WI38 (cell line): Measurements from ENCODE around the gene MAML3.
"Not testable (repeated sequence)": the region's sequence is repeated elsewhere in the genome, so short reads cannot be mapped to it uniquely, and the experiment has no call there.

ENCODE experiments used
- H3K4me3 ChIP-seq: 2 replicates; pipeline ENCODE4 v1.5.1; 2011; ENCODE audit warnings: low read depth, mild to moderate bottlenecking, control low read depth, low read length
- CTCF ChIP-seq: IDR thresholded peaks from 2 replicates; pipeline ENCODE4 v1.5.1; 2012; ENCODE audit warnings: low read depth, mild to moderate bottlenecking, control low read depth, low read length

Gene MAML3

GRCh38 chr4:139711461-139711860, 442.5 kb downstream of the MAML3 start:
- TF ChIP-seq CTCF, result no peak
- no peak overlapping the region for H3K4me3 ChIP-seq

GRCh38 chr4:139710073-139710472, 443.9 kb downstream of the MAML3 start:
- no peak for TF ChIP-seq CTCF
- H3K4me3 ChIP-seq, result no peak overlapping the region

GRCh38 chr4:139709660-139710059, 444.3 kb downstream of the MAML3 start:
- no peak for TF ChIP-seq CTCF
- H3K4me3 ChIP-seq, result no peak overlapping the region

GRCh38 chr4:139704915-139705485, 449.0 kb downstream of the MAML3 start:
- TF ChIP-seq CTCF, result no peak
- no peak overlapping the region for H3K4me3 ChIP-seq

- no peak overlapping the region for H3K4me3 ChIP-seq
- no peak for TF ChIP-seq CTCF
Measured at GRCh38 chr4:139700568-139700967, 453.4 kb downstream of the MAML3 start.

- H3K4me3 ChIP-seq, result not testable (repeated sequence)
Measured at GRCh38 chr4:139698167-139698925, 455.6 kb downstream of the MAML3 start.

- H3K4me3 ChIP-seq, result no peak overlapping the region
- no peak for TF ChIP-seq CTCF
Measured at GRCh38 chr4:139696491-139696890, 457.5 kb downstream of the MAML3 start.
